Measurements from ENCODE around the gene TST.

Gene TST

DNA sequence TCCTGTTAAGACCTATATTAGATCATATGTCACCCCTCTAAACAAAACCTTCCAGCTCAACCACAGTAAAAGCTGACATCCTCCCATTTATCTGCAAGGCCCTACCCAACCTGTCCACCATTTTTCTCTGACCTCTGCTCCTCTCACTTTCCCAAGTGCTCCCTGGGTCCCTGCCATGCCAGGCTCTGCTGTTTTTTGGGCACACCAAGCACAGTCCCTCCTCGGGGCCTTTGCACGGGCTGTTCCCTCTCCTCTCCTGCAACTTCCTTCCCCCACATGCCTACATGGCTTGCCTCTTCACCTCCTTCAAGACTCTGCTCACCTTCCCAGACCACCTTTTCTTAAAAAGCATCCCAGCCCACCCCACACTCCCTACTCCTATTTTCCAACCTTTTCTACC, 9.8 kb downstream of the TST start:
- in situ Hi-C loops (cut with MboI; ENCODE audit: low pct_unique_long_range_greater_than_20kb, low sequenced_read_pairs, unreplicated experiment) = no loop called here
- TF ChIP-seq, protein P1, sequence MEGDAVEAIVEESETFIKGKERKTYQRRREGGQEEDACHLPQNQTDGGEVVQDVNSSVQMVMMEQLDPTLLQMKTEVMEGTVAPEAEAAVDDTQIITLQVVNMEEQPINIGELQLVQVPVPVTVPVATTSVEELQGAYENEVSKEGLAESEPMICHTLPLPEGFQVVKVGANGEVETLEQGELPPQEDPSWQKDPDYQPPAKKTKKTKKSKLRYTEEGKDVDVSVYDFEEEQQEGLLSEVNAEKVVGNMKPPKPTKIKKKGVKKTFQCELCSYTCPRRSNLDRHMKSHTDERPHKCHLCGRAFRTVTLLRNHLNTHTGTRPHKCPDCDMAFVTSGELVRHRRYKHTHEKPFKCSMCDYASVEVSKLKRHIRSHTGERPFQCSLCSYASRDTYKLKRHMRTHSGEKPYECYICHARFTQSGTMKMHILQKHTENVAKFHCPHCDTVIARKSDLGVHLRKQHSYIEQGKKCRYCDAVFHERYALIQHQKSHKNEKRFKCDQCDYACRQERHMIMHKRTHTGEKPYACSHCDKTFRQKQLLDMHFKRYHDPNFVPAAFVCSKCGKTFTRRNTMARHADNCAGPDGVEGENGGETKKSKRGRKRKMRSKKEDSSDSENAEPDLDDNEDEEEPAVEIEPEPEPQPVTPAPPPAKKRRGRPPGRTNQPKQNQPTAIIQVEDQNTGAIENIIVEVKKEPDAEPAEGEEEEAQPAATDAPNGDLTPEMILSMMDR (IDR thresholded peaks at IDR 0.05; ENCODE audit: extremely low read depth, insufficient read depth, missing control alignments) = no peak
- no peak for DNase-seq (ENCODE audit: low spot score)

GRCh38 chr22:37008365-37008764, 10.9 kb downstream of the TST start:
- DNase-seq (ENCODE audit: low spot score) = no peak
- TF ChIP-seq, protein P1 (IDR thresholded peaks at IDR 0.05; ENCODE audit: extremely low read depth, insufficient read depth, missing control alignments) = no peak
- in situ Hi-C loops (cut with MboI; ENCODE audit: low pct_unique_long_range_greater_than_20kb, low sequenced_read_pairs, unreplicated experiment) = no loop called here

- in situ Hi-C loops (cut with MboI; ENCODE audit: low pct_unique_long_range_greater_than_20kb, low sequenced_read_pairs, unreplicated experiment) = no loop called here
- TF ChIP-seq, protein P1 (IDR thresholded peaks at IDR 0.05; ENCODE audit: extremely low read depth, insufficient read depth, missing control alignments) = no peak
- DNase-seq (ENCODE audit: low spot score) = no peak
Measured at GRCh38 chr22:37007651-37008050, 11.6 kb downstream of the TST start.

DNA sequence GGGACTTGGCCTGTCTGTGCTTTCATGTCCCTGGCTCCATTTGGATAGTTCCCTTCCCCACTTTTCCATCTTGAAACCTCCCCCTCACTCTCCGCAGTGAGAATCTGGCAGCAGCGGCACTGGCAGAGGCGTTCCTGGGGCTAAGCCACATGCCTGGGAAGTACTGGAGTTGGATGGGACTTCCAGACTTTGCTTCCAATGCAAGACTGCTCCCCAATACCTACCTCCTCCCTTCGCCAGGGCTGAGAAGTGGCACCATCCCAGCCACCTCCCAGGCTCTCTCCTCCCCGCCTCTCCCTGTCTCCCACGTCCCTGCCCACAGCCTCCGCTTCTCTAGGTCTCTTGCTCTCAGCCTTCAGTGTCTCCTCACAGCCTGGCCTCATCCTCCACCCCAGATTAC, 16.6 kb downstream of the TST start:
- in situ Hi-C loops (cut with MboI; ENCODE audit: low pct_unique_long_range_greater_than_20kb, low sequenced_read_pairs, unreplicated experiment) = no loop called here
- DNase-seq (ENCODE audit: low spot score) = no peak
- TF ChIP-seq, protein P1 (IDR thresholded peaks at IDR 0.05; ENCODE audit: extremely low read depth, insufficient read depth, missing control alignments) = no peak

DNA sequence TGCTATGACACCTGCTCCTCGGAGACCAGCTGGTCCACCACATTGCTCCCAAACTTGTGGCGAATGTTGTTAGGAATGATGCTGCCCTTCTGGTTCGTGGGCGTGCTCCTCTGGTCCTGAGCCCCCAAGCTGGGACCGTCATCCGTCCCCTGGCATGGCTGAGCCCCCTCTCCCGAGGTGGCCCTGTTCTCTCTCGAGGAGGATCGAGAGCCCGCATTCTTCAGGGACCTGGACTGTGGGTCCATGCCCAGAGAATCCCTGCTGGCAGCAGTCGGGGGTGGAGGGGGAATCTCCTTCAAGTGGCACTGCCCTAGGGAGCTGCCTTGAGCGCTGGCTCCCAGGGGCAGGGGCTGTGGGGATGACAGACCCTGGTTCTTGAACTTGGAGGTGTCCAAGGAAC, 17.4 kb downstream of the TST start:
- TF ChIP-seq, protein P1 (IDR thresholded peaks at IDR 0.05; ENCODE audit: extremely low read depth, insufficient read depth, missing control alignments) = no peak
- DNase-seq (ENCODE audit: low spot score) = no peak
- in situ Hi-C loops (cut with MboI; ENCODE audit: low pct_unique_long_range_greater_than_20kb, low sequenced_read_pairs, unreplicated experiment) = no loop called here

GRCh38 chr22:37000676-37001534, 18.3 kb downstream of the TST start:
- TF ChIP-seq, protein P1 (IDR thresholded peaks at IDR 0.05; ENCODE audit: extremely low read depth, insufficient read depth, missing control alignments) = no peak
- in situ Hi-C loops (cut with MboI; ENCODE audit: low pct_unique_long_range_greater_than_20kb, low sequenced_read_pairs, unreplicated experiment) = no loop called here
- no peak for DNase-seq (ENCODE audit: low spot score)
